HG02970 (cell line): Measurements from ENCODE around the gene SLC29A3.

Source experiments
- ATAC-seq: cut with Tn5 transposase; IDR thresholded peaks from one replicate; pipeline ENCODE4 v1.9.1; 2021; ENCODE audit warnings: mild to moderate bottlenecking, moderate library complexity, moderate number of reproducible peaks; ENCODE audit not compliant: unreplicated experiment, low FRiP score

SLC29A3 gene

DNA sequence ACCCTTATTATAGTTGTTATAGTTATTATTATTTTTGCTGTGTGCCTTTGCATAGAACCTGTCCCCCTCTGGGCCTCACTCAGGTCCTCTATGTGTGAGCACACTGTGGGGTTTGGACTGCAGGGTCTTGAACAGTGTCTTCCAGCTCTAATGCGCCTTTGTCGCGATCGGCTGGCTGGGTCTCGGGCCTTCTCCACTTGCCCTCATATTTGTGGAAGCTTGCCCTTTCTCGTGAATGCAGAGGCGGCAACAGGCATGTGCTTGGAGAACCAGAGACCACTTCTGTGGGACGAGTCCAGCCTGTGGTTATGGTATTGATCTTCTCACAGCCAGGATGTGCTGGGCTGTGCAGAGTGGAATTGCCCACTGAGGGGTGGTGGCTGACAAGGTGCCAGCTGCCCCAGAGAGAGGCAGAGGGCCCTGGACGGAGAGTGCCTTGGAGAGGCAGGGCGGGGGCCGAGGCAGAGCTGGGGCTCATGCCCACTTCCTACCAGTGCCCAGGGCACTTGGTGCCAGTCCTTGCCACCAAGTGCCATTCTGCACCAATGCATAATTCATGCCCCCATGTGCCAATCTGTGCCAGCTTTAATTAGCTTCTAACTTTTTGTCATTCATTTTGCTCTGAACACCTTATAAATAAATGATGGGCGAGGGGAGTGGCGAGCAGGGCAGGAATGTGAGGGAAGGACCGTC lies 70.9 kb downstream of the SLC29A3 start:
- no peak for ATAC-seq

DNA sequence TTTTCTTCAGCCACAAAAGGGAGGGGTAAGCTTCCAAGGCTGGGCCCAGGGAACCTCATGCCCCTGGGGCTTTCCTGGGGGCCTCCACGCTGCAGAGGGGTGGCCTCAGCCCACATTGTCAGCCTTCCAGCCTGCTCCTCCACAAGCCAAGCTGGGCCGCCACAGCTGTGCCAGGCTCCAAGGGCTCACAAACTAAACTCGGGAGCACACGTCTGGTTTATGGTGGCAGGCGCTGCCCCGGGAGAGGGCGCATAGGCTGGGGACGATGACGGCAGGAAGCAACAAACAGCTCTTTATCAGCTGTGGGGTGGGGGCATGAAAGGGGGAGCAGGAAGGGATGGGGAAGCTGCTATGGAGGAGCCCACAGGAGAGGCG lies 71.4 kb downstream of the SLC29A3 start:
- no peak for ATAC-seq

DNA sequence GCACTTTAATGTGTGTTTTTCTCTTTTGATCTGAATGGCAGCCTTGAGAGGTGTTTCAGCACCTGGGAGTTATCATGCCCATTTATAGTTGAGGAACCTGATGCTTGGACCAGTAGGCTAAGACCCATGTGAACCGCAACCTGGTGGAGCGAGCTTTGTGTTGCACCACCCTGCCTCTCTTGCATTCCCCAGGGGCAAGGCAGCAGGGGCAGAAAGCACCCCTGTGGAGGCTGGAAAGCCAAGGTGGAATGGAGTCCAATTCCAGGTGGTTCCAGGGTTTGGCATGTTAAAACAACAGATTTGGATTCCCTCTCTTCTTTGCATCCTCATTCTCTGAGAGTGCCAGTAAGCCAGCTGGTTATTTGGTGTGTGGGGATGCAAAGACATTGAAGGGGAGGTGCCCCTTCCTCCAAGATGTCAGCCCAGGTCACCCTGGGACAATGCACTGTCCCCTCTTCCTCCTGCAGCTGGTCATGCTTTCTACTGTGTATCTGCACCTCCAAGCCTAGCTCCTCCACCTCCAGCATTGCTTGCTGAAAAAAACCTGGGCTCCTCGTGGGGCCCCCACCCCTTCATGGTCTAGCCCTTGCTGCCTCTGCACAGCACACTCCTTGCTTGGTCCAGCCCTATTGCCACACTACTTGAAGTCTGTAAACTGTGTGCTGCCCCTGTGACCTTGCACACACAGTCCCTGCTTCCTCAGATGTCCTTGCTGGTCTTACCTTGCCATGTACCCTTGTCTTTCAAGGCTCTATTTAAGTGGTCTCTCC lies 72.0 kb downstream of the SLC29A3 start:
- no peak for ATAC-seq

DNA sequence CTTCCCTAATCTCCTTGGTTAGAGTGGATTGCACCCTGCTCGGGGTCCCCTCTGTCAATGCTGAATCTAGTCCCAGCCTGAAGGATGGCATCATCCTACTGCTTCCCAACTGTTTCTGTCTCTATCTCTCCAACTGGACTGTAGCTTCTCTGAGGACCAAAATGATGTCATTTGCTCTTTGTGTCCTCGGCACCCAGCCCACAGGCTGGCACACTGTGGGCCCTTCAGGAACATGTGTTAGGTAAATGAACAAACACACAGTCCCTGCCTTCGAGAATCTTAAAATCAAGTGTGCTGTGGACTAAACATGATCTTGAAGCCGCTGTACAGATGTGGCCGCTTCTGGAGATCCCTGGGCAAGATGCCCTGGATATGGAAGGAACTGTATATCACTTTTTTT lies 72.6 kb downstream of the SLC29A3 start:
- ATAC-seq: no peak

DNA sequence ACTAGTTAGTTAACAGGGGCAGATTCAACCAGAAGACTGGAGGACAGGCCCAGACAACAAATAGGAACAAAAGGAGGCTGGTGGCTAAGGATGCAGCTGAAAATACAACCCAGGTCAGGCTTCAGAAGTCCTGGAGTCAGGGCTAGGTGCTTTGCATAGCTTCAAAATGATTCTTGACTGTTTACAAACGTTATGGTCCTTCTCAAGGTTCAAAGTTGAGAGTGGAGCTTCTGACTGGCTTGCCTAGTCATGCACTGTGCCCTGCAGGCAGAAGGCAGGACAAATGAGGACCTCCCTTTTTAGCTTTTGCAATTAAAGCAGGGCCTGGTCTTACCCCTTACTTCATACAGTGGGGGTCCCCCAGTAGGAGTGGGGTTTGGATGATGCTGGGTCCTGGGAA lies 73.2 kb downstream of the SLC29A3 start:
- ATAC-seq: no peak

DNA sequence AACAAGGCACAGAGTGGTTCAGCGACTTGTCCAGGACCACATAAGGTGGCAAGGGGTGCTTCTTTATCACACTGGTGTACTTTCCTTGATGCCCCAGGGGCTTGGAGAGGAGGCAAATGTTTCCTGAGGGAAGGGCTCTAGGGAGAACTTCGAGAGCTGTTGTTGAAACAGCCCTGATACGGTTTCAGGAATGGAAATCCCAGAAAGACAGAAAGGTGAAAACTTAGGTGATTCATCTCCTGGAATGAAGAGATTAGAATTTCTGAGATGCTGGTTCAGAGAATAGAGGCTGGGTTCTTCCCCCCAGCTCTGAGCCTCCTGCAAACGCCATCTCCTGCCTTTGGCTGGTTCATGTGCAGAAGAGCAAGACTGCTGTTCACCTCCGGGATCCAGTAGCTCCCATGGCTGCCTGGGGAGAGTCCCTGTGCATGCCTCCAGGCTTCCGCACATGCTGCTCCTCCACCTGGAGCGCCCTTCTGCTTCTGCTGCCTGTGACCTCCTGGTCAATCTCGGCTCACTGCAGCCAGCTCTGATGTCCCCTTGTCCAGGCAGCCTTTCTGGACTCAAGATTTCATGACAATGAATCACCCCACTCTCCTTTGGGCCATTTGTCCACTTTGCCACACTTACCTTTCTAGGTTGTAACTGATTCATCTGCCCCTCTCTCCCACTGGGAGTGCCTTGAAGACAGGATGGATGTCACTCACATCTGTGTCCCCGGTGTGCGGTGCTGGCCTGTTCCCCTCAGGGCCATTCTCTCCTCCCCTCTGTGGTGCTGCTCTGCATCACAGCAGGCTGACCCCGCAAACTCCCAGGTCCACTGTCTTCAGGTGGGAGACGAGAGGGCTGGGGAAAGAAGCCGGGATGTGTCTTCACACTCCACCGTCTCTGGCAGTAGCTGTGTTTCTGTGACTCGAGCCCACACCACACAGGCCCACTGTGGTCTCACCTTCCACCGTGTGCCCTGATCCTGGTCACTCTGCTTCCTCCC lies 74.0 kb downstream of the SLC29A3 start:
- no peak for ATAC-seq

DNA sequence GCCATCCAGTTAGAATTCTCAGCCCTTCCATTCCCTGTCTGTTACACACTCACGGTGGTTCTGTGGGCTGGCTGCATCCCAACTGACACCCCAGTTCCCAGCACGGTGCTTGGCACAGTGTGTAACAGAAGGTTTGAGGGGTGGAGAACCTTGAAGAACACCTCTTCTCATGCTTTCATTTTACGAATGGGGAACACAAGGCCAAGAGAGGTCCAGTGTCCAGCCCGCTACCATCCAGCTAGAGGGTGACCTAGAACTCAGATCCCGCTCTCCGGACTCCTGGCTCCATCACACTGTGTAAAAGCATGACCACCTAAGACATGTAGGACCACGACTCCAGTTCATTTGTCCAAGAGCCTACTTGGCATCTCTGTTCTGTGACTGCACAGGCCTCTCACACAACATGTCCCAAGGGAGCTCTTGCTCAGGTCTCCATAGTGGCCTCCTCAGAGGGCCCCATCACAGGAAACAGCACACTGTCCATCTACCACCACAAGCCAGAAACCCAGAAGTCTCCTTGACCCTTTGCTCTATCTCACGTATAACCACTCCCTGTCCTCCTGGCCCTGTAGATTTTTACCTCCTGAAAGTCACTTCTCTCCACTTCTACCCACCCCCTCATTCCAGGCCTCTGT lies 74.9 kb downstream of the SLC29A3 start:
- no peak for ATAC-seq

DNA sequence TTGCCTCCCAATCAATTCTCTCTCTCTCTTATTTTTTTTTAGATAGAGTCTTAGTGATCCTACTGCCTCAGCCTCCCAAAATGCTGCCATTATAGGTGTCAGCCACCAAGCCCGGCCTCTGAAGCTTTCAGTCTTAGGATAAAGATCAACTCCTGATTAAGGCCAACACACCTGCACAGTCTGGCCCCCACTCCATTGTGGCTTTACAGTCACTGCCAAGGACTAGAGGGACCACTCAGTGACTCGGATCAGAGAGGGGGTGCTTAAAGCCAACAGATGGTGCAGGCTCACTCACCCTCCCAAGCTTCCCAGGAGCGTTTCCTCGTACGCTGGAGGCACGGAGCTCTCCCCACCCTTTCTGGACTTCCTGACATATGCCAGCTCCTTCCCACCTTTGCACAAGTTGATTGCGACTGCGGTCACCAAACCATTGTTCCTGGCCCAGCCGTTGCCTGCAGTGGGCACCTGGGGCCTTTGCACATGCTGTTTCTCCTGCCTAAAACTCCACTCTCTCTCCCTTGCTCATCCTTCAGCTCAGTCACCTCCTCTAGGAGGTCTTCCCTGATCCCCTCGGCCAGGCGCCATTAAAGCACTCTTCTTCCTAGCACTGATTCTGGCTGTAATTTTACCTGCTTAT lies 76.0 kb downstream of the SLC29A3 start:
- ATAC-seq: no peak

DNA sequence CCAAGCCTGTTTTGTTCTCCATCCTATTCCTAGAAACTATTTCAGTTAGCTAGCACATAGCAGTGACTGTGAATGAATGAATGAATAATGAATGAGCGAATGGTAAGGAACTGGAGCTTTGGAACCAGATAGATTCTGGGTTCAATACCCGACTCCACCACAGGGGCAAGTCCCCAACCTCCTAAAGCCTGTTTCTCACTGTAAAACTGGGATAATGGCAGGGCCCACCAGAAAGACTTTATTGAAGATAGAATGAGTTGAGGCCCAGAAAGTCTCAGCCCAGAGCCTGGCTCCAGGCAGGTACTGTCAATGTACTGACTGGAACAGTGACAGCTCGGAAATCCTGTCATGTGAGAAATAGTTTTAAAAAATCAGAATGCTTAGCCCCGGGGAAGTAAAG lies 76.6 kb downstream of the SLC29A3 start:
- no peak for ATAC-seq

DNA sequence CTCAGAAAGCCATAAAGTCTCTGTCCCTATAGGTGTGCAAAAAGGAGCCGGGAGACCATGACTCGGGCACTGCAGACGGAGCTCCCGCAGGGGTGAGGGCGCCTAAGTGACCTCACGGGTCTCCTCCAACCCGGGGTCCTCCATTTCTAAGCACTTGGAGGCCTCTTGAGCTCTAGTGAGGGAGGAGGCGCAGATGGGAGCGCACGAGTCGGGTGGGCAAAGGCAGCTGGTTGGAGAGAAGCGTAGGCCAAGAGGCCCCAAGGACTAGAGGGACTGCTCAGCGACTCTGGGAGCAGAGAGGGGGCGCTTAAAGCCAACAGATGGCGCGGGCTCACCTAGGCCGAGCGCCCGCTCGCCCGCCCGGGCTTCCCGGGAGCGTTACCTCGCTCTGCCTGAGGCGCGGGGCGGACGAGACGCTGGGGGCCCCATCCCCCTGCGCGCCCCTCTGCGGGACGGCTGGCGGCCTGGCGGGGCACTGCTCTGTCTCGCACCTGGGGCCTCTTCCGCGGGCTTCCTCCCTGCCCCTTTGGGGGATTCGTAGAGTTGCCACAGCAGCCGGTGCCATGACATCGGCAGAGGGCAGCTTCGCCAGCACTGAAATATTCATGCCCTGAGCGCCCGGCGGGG lies 77.1 kb downstream of the SLC29A3 start:
- ATAC-seq: no peak

DNA sequence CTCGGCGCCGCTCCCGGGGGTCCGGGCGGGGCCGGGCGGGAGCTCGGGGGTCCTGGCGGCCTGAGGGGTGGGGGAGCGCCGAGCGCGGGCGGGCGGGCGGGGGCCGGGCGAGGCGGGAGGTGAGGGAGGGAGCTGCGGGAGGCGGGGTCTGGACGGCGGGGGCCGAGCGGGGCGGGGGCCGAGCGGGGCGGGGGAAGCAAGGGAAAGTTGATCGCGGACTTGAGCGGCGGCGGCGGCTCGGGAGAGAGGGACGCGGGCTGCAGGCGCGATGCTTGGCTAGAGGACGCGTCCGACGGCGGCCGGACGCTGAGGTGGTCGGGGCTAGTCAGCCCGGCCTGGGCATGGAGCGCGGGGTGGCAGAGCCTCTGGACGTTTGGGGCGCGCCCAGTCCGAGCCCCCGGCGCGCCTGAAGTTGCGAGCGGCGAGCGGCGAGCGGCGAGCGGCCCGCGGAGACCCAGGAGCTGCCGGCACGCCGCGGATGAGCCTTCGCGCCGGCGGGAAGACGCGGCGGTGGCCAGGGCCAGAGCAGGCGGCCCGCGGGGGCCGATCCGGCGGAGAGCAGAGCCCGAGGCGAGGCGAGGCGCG lies 77.7 kb downstream of the SLC29A3 start, which contains the start of gene CDH23:
Gene CDH23, plus strand, starts transcription at position 210 of the 585 bp plus-strand sequence. CDS start 42,912 bp downstream, outside the sequence.
- no peak for ATAC-seq

DNA sequence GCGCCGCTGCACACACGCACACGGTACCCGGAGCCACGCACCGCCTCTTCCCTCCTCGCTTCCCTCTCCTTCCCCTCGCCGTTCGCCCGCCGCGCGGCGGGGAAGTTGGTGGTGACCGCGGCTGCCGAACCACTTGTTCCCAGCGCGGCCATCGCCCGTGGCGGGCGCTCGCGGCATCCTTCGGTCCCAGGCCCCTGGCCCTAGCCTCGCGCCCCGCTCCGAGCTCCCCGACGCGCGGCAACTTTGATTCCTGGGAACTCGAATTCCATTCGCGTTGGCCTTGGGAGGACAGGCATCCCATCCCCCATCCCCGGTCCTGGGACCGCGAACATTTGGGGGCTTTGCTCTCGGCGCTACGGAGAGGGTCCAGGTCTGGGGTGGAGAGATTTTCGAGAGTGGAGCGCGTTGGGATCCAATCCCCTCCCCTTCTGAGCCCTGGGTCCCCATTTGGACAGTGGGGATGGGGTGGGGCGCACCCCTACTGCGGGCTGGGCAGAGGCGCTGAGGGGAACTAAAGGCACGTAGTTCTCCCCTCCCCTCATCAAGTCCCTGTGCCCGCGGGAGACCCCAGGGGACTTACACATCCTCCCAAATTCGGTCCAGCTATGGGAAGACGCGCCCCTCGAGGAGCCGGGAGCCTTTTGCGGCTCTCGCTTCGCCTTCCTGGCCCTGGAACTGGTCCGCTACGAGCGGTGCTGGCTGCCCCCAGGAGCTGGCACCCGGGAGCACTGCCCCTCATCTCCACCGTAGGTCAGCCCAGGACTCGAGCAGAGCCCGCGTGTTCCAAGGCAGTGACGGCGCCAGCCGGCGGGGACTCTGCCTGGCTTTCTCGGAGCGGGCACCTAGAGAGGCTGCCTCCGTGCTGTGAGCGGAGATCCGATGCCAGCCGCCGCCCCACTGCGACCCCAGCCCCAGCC lies 78.5 kb downstream of the SLC29A3 start:
- ATAC-seq: no peak

DNA sequence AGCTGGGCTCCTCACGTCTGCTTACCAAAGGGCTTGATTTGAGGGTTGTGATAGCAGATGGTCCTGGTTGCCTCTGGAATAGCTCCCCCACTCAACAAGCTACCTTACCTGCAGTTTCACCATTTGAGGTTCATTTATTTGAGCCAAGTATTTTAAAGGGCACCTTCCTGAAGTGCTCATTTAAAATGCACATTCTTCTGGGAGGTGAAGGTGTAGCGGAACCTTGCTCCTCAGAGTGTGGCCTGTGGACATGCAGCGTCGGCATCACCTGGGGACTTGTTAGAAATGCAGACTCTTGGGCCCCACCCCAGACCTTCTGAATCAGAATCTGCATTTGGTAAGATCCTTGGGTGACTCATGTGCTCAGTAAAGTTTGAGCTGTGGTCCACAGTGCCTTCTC lies 79.9 kb downstream of the SLC29A3 start:
- ATAC-seq: no peak

DNA sequence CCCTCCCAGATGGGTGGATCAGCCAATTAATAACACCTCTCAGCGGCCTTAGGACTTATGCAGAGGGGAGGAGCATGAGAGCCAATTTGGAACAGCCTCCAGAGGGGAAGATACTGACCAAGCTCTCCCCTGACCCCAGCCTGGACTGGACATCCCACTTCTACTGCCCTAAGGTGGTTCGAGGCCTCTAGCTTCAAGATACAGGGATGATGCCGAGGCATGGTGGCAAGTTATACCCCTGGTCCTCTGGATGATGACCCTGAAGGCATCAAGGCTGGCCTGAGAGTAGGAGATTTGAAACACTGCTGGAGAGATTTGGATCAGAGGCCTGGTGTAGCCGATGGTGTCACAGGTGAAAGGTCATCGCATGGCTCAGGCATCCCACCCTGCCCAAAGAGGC lies 80.9 kb downstream of the SLC29A3 start:
- no peak for ATAC-seq

DNA sequence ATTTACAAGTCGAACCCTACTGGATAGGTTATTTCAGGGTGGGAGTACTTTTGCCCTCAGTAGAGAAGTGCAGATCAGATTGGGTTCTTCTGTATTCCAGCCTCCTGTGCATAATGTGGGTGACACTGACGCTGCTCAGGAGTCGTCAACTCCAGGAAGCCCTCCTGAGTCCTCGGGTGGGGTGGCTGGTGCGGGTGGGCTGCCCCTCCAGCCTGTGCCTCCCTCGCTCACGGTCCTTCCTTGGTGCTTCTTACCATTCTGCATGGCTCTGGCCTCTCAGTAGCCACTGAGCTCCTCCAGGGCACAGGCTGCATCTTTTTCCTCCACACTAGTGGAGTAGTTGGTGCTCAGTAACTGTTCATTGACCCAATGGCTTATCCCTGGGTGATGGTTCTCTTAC lies 82.0 kb downstream of the SLC29A3 start:
- ATAC-seq: no peak

DNA sequence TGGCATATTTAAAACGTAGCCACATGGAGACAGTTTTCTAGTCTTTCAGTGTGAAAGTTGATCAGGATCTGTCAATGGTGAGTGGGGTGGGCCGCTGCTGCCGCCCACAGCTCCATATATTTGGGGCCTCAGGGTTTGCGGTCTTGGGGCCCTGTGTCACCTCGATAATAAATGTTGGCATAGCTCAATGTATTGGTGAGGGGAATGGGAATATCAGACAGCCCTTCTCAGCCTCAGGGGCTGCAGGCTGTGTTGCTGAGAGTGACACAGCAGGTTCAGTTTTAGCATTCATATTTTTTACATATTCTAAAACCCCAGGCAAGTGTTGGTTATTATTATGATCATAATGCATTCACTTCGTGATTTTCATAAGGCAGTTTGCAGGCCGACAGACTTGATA lies 82.9 kb downstream of the SLC29A3 start:
- ATAC-seq: no peak

DNA sequence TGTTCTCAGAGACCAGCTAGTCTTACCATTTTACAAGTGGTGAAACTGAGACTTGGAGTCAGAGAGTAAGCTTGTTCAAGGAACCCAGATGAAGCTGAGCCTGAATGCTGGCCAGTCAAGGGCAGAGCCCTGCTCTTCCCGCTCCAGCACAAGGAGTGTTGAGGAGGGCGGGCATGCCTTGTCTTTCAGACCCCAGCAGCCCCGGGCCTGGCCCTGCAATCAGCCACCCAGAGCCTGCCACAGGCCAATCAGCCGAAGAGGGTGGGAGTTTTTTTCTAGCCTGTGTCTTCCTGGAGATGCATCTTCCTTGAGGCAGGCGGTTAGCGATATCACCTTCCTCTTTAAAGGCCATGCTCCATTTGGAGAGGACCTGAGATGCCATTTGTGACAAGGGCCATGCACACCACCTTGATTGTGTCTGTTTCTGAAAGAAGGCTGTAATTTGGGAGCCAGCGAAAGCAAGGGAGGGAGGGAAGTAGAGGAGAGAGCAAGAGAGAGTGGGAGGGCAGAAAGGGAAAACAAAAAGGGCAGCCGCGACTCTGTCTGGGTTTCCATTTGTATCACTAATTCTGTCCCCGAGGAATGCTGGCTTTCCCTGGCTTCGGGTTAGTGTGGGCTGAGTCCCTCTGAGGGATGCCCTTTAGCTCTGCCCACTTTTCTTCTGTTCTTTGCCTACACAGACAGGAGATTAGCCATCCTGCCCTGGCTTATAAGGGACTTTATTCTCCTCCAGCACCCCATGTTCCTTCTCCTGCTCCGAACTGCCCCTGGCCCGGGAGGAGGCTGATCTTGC lies 85.6 kb downstream of the SLC29A3 start:
- ATAC-seq: no peak
